K562 (cell line): ENCODE measurements around the gene LY6G6D. TPM values are rescaled to one million over a fixed set of nuclear protein-coding genes. Genes with fewer than 3 reads are reported as not detected.

Experiments used
- ARHGAP35 ChIP-seq: fragments of 450-650 bp; IDR thresholded peaks from 2 replicates; pipeline ENCODE4 v1.6.1; 2018; ENCODE audit not compliant: partially characterized antibody
- C11orf30 ChIP-seq: fragments of 450-650 bp; IDR thresholded peaks from 2 replicates; pipeline ENCODE4 v1.6.1; 2016; ENCODE audit warnings: low read depth, mild to moderate bottlenecking
- EWSR1 ChIP-seq: fragments of 450-650 bp; IDR thresholded peaks from 2 replicates; pipeline ENCODE4 v1.6.1; 2018; ENCODE audit warnings: borderline replicate concordance, mild to moderate bottlenecking, low read depth, moderate library complexity; ENCODE audit not compliant: partially characterized antibody
- EZH2 ChIP-seq: IDR thresholded peaks from 2 replicates; pipeline ENCODE4 v1.6.1; 2012; ENCODE audit warnings: low read depth, mild to moderate bottlenecking, inconsistent platforms, low read length, borderline replicate concordance
- HNRNPL ChIP-seq: fragments of 200-400 bp; formaldehyde crosslinking; IDR thresholded peaks from 2 replicates; pipeline ENCODE4 v1.6.1; 2017; ENCODE audit warnings: low read depth, mild to moderate bottlenecking, low read length
- MAZ ChIP-seq, 2 experiments: fragments of 450-650 bp in 1 of 2; sonication (generic) in 1 of 2; formaldehyde crosslinking; IDR thresholded peaks in 1 of 2; conservative IDR thresholded peaks in 1 of 2; 2 replicates each; pipeline versions ENCODE4 v1.4.0 to v1.5.0; 2020; ENCODE audit warnings: mild to moderate bottlenecking in 1 of 2, missing genetic modification reagents in 1 of 2
- MECOM ChIP-seq: fragments of 250-450 bp; sonication (Bioruptor Pico); IDR thresholded peaks from 2 replicates; pipeline ENCODE4 v1.8.0; 2022; ENCODE audit warnings: inconsistent platforms
- NFE2L1 ChIP-seq: fragments of 450-650 bp; IDR thresholded peaks from 2 replicates; pipeline ENCODE4 v1.6.1; 2016; ENCODE audit warnings: missing genetic modification characterization, low read depth, mild to moderate bottlenecking, missing compliant biosample characterization, moderate library complexity, borderline replicate concordance
- POLR2AphosphoS2 ChIP-seq: IDR thresholded peaks from 2 replicates; pipeline ENCODE4 v1.6.1; 2012; ENCODE audit warnings: low read length, improper control_type of control experiment
- SMARCA4 ChIP-seq: fragments of 450-650 bp; IDR thresholded peaks from 2 replicates; pipeline ENCODE4 v1.6.1; 2016
- TAF7 ChIP-seq: fragments of 450-650 bp; IDR thresholded peaks from 2 replicates; pipeline ENCODE4 v1.6.1; 2016; ENCODE audit warnings: missing genetic modification characterization, missing compliant biosample characterization
- TFAP4 ChIP-seq: sonication (generic); formaldehyde crosslinking; IDR thresholded peaks from 2 replicates; pipeline ENCODE4 v1.8.0; 2022; ENCODE audit warnings: missing genetic modification reagents, mild to moderate bottlenecking, moderate library complexity, borderline replicate concordance
- ZHX1 ChIP-seq: fragments of 150-350 bp; conservative IDR thresholded peaks from 2 replicates; pipeline ENCODE4 v1.6.1; 2014; ENCODE audit warnings: low read length
- ZNF133 ChIP-seq: fragments of 250-450 bp; sonication (Bioruptor Pico); IDR thresholded peaks from 2 replicates; pipeline ENCODE4 v1.4.0; 2020; ENCODE audit warnings: mild to moderate bottlenecking
- ZNF134 ChIP-seq: fragments of 250-450 bp; sonication (Bioruptor Pico); conservative IDR thresholded peaks from 2 replicates; pipeline ENCODE4 v1.4.0; 2020
- ZNF586 ChIP-seq: fragments of 450-650 bp; formaldehyde crosslinking; conservative IDR thresholded peaks from 2 replicates; pipeline ENCODE4 v1.4.0; 2020; ENCODE audit warnings: mild to moderate bottlenecking, moderate library complexity
- ZNF609 ChIP-seq: sonication (generic); formaldehyde crosslinking; IDR thresholded peaks from 2 replicates; pipeline ENCODE4 v1.8.1; 2023; ENCODE audit warnings: missing genetic modification reagents, mild to moderate bottlenecking, borderline replicate concordance
- polyA plus RNA-seq, 8 experiments: library from polyadenylated mRNA; depleted of rRNA in 4 of 8; stranded (reverse) in 5 of 8; unstranded in 3 of 8; fragments of >200 nt; fragmentation: Nextera tagmentation in 2 of 8; fragmentation: Illumina TruSeq in 1 of 8; extraction: Ambion mirVana in 2 of 8; extraction: Trizol in 1 of 8; gene quantifications; 2 replicates each; pipeline versions ENCODE4 v1.2.1 to v1.2.3, GENCODE V29; 2011 to 2014; ENCODE audit warnings: inconsistent platforms in 1 of 8, missing spikeins in 1 of 8
- total RNA-seq, 7 experiments: library from RNA; depleted of rRNA in 6 of 7; stranded (reverse); fragments of >200 nt in 6 of 7; fragmentation: Illumina TruSeq in 2 of 7; extraction: Trizol in 2 of 7; gene quantifications; 2 replicates each; pipeline versions ENCODE4 v1.2.1 to v1.2.3, GENCODE V29; 2011 to 2021; ENCODE audit warnings: low replicate concordance in 1 of 7
- TF ChIP-seq, protein P1 (sequence below): fragments of 450-650 bp; IDR thresholded peaks from 2 replicates; pipeline ENCODE4 v1.6.1; 2016; ENCODE audit warnings: low read depth, mild to moderate bottlenecking, moderate library complexity

Gene LY6G6D
- total and polyA plus RNA-seq, 9 of the 15 experiments (the other 6 are each of a cell fraction or from before 2014, with no cell fraction given) = 0.30 to 0.38 TPM; not detected in 7

DNA sequence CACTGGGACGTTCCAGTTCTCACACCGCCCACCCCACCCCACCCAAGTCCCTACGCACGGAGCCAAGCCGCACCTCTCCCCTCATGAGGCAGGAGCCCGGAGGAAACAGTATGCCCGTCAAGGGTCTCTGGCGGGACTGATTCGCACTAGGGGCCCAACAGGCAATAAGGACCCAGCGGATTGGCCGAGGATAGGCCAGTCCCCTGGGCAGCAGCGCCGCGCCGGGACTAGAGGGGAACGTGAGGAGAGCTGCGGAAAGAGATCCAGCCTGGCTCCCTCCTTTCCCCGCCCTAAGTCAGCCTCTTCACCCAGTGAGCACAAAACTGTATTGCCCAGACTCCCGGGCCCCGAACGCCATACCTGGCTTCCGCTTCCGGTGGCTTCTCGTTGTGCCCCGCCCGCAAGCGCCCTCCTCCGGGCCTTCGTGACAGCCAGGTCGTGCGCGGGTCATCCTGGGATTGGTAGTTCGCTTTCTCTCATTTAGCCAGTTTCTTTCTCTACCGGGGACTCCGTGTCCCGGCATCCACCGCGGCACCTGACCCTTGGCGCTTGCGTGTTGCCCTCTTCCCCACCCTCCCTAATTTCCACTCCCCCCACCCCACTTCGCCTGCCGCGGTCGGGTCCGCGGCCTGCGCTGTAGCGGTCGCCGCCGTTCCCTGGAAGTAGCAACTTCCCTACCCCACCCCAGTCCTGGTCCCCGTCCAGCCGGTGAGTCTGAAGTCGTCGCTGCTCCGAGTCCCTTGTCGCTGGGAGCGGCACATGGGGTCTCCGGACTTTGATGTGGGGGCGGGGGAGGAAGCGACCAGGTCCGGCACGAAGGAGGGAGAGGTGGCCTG, 49.4 kb upstream of the LY6G6D start, which contains the start of gene CSNK2B (continued):
- 0 out of 2 replicates have a peak, but pooled peaks have one; percentile 51 for TF ChIP-seq ZNF609 (CRISPR knock-in tag)
- peak; percentile 69 for TF ChIP-seq ZNF134 (CRISPR knock-in tag)
- TF ChIP-seq SMARCA4 = peak; percentile 66; the same call in 1 of the 2 replicates
- TF ChIP-seq NFE2L1 = no peak
- no peak for TF ChIP-seq C11orf30
- no peak for TF ChIP-seq ARHGAP35
- no peak for TF ChIP-seq ZHX1
- TF ChIP-seq, protein P1, sequence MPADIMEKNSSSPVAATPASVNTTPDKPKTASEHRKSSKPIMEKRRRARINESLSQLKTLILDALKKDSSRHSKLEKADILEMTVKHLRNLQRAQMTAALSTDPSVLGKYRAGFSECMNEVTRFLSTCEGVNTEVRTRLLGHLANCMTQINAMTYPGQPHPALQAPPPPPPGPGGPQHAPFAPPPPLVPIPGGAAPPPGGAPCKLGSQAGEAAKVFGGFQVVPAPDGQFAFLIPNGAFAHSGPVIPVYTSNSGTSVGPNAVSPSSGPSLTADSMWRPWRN = no peak
- TF ChIP-seq ZNF133 (CRISPR knock-in tag) = peak; percentile 70; the same call in 1 of the 2 replicates
- TF ChIP-seq POLR2AphosphoS2 = no peak
- TF ChIP-seq MAZ (CRISPR knock-in tag; conservative IDR thresholded peaks at IDR 0.05 in 1 of 2, IDR thresholded peaks at IDR 0.05 in 1 of 2) = peak; percentile 99
- no peak for TF ChIP-seq HNRNPL
- 0 out of 2 replicates have a peak, but pooled peaks have one; percentile 29 for TF ChIP-seq ZNF586 (CRISPR knock-in tag)
- no peak for TF ChIP-seq EWSR1
- TF ChIP-seq TAF7 (tag) = peak; percentile 90
- TF ChIP-seq EZH2 = no peak
- TF ChIP-seq TFAP4 (CRISPR knock-in tag) = peak; percentile 81
- no peak for TF ChIP-seq MECOM (CRISPR knock-in tag)
